Measurements from ENCODE around the gene HLA-A. TPM values are rescaled to one million over a fixed set of nuclear protein-coding genes. Genes with fewer than 3 reads are reported as not detected.

The HLA-A gene
- total RNA-seq, 1 experiment from 2014 or later = 451 TPM

- CTCF ChIA-PET = interaction anchor here (1.3 kb wide), 1 partner anchor 9 kb away, joined by 4 read pairs; no protein-coding TSS in a partner anchor
- Mint-ChIP-seq H3K4me3 (ENCODE audit: low read depth, unreplicated experiment) (no peak overlapping the region), H3K4me1 (ENCODE audit: low read depth, unreplicated experiment) (no peaks in the 10 kb centered on the region), H3K27me3 (ENCODE audit: unreplicated experiment) (peaks cover 62% of the 10 kb centered on the region), H3K36me3 (ENCODE audit: insufficient read depth, unreplicated experiment) (no peaks in the 10 kb centered on the region), H3K9me3 (ENCODE audit: low read depth, unreplicated experiment) (no peaks in the 10 kb centered on the region), H3K27ac (ENCODE audit: unreplicated experiment) (no peak overlapping the region)
- intact Hi-C loops (cut with micrococcal nuclease; ENCODE audit: unreplicated experiment) = no loop called here
- BruUV-seq (replicated peaks) = no TSS peak
- TF ChIP-seq, protein P1, sequence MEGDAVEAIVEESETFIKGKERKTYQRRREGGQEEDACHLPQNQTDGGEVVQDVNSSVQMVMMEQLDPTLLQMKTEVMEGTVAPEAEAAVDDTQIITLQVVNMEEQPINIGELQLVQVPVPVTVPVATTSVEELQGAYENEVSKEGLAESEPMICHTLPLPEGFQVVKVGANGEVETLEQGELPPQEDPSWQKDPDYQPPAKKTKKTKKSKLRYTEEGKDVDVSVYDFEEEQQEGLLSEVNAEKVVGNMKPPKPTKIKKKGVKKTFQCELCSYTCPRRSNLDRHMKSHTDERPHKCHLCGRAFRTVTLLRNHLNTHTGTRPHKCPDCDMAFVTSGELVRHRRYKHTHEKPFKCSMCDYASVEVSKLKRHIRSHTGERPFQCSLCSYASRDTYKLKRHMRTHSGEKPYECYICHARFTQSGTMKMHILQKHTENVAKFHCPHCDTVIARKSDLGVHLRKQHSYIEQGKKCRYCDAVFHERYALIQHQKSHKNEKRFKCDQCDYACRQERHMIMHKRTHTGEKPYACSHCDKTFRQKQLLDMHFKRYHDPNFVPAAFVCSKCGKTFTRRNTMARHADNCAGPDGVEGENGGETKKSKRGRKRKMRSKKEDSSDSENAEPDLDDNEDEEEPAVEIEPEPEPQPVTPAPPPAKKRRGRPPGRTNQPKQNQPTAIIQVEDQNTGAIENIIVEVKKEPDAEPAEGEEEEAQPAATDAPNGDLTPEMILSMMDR (IDR thresholded peaks at IDR 0.05; ENCODE audit: unreplicated experiment) = no peak
- DNase-seq = no peak
Measured at GRCh38 chr6:29995340-29995777, 53.0 kb downstream of the HLA-A start.

Other genes starting within 250 kb of the HLA-A start
- 57.9 and 119 TPM in 2 replicates for gene HLA-F, start 219.1 kb upstream of the HLA-A start, total RNA-seq (2022)
- 0.45 and 1.5 TPM in 2 replicates for gene HLA-G, start 114.7 kb upstream of the HLA-A start, total RNA-seq (2022)
- 25.1 and 25.2 TPM in 2 replicates for gene POLR1H, start 118.7 kb downstream of the HLA-A start, total RNA-seq (2022)
- 72.8 and 75.2 TPM in 2 replicates for gene PPP1R11, start 124.7 kb downstream of the HLA-A start, total RNA-seq (2022)
- gene RNF39, start 133.2 kb downstream of the HLA-A start, total RNA-seq (2022) = 1.3 and 1.4 TPM in 2 replicates
- gene TRIM31, start 170.6 kb downstream of the HLA-A start, total RNA-seq (2022) = 161 and 181 TPM in 2 replicates
- 0.29 TPM in 1 of 2 replicates, not detected in the other for gene TRIM40, start 193.6 kb downstream of the HLA-A start, total RNA-seq (2022)
- 1.8 and 2.7 TPM in 2 replicates for gene TRIM10, start 218.7 kb downstream of the HLA-A start, total RNA-seq (2022)
- gene TRIM15, start 221.0 kb downstream of the HLA-A start, total RNA-seq (2022) = 11.8 and 13.5 TPM in 2 replicates

Data from Calu3 (cell line).